Astrocyte (in vitro differentiated cells and primary cell): ENCODE measurements around the gene ETS1. TPM values are rescaled to one million over a fixed set of nuclear protein-coding genes. Genes with fewer than 3 reads are reported as not detected.

Experiments
- DNase-seq: peaks from one replicate; pipeline ENCODE4 v3.0.0-alpha.2; 2010; ENCODE audit warnings: low read depth
- FAIRE-seq: peaks from 2 replicates; lab custom pipeline; 2011; peaks lifted over from hg19 to GRCh38; lab: Jason Lieb, UNC
- H2AFZ ChIP-seq: 2 replicates; pipeline ENCODE4 v1.6.0; 2012; ENCODE audit warnings: low read depth, low read length, inconsistent platforms
- H3K27ac ChIP-seq: 2 replicates; pipeline ENCODE4 v1.5.1; 2011; ENCODE audit warnings: low read depth, low read length, inconsistent platforms
- H3K27me3 ChIP-seq: 2 replicates; pipeline ENCODE4 v1.6.0; 2011; ENCODE audit warnings: low read length, inconsistent platforms; ENCODE audit not compliant: insufficient read depth
- H3K36me3 ChIP-seq: 2 replicates; pipeline ENCODE4 v1.5.1; 2011; ENCODE audit warnings: low read length, inconsistent platforms; ENCODE audit not compliant: insufficient read depth
- H3K4me1 ChIP-seq: 2 replicates; pipeline ENCODE4 v1.5.1; 2011; ENCODE audit warnings: low read length, inconsistent platforms; ENCODE audit not compliant: insufficient read depth
- H3K4me2 ChIP-seq: 2 replicates; pipeline ENCODE4 v1.6.0; 2012; ENCODE audit warnings: low read length, inconsistent platforms
- H3K4me3 ChIP-seq: 2 replicates; pipeline ENCODE4 v1.5.1; 2011; ENCODE audit warnings: low read depth, mild to moderate bottlenecking, low read length, inconsistent platforms; ENCODE audit not compliant: insufficient read depth
- H3K79me2 ChIP-seq: 2 replicates; pipeline ENCODE4 v1.6.0; 2012; ENCODE audit warnings: mild to moderate bottlenecking, low read length, inconsistent platforms; ENCODE audit not compliant: insufficient read depth
- H3K9ac ChIP-seq: 2 replicates; pipeline ENCODE4 v1.6.0; 2012; ENCODE audit warnings: mild to moderate bottlenecking, low read length, inconsistent platforms
- H3K9me3 ChIP-seq: 2 replicates; pipeline ENCODE4 v1.5.1; 2012; ENCODE audit warnings: low read depth, mild to moderate bottlenecking, low read length, inconsistent platforms; ENCODE audit not compliant: insufficient read depth
- H4K20me1 ChIP-seq: 2 replicates; pipeline ENCODE4 v1.6.0; 2012; ENCODE audit warnings: low read length, inconsistent platforms; ENCODE audit not compliant: insufficient read depth
- H3K27ac Mint-ChIP-seq: one replicate; pipeline ENCODE4 v1.8.0; 2021; ENCODE audit warnings: mild to moderate bottlenecking, mixed read lengths; ENCODE audit not compliant: unreplicated experiment
- H3K27me3 Mint-ChIP-seq: one replicate; pipeline ENCODE4 v1.8.0; 2021; ENCODE audit warnings: low read depth, mixed read lengths; ENCODE audit not compliant: unreplicated experiment
- H3K36me3 Mint-ChIP-seq: one replicate; pipeline ENCODE4 v1.8.0; 2021; ENCODE audit warnings: low read depth, mixed read lengths; ENCODE audit not compliant: unreplicated experiment
- H3K4me1 Mint-ChIP-seq: one replicate; pipeline ENCODE4 v1.8.0; 2021; ENCODE audit warnings: low read depth, mixed read lengths; ENCODE audit not compliant: unreplicated experiment
- H3K4me3 Mint-ChIP-seq: one replicate; pipeline ENCODE4 v1.8.0; 2021; ENCODE audit warnings: mild to moderate bottlenecking, moderate library complexity, mixed read lengths; ENCODE audit not compliant: unreplicated experiment
- H3K9me3 Mint-ChIP-seq: one replicate; pipeline ENCODE4 v1.8.0; 2021; ENCODE audit warnings: mild to moderate bottlenecking, mixed read lengths; ENCODE audit not compliant: unreplicated experiment
- EZH2 ChIP-seq: IDR thresholded peaks from 2 replicates; pipeline ENCODE4 v1.6.1; 2012; ENCODE audit warnings: mild to moderate bottlenecking, low read length, inconsistent platforms; ENCODE audit not compliant: insufficient read depth
- total RNA-seq: library from RNA; stranded (reverse); gene quantifications from 2 replicates; pipeline ENCODE4 v1.2.1, GENCODE V29; 2021
- TF ChIP-seq, protein P1 (sequence below): IDR thresholded peaks from 2 replicates; pipeline ENCODE4 v1.5.1; 2011; ENCODE audit warnings: low read depth, mild to moderate bottlenecking, inconsistent platforms, low read length, moderate library complexity; ENCODE audit not compliant: insufficient read depth

Gene ETS1
- total RNA-seq, 1 donor from 2014 or later = 107 TPM

GRCh38 chr11:128511712-128512111, 75.6 kb downstream of the ETS1 start:
- no peaks in the 10 kb centered on the region for H3K9me3 ChIP-seq
- H3K79me2 ChIP-seq = peaks cover 93% of the 10 kb centered on the region
- FAIRE-seq = no peak
- no peak overlapping the region for H3K27ac ChIP-seq
- no peak for DNase-seq
- H3K4me2 ChIP-seq = no peak overlapping the region
- Mint-ChIP-seq H3K9me3 (no peaks in the 10 kb centered on the region), H3K27ac (no peak overlapping the region), H3K36me3 (peaks cover 10% of the 10 kb centered on the region), H3K4me3 (no peak overlapping the region), H3K27me3 (no peaks in the 10 kb centered on the region), H3K4me1 (peaks cover 68% of the 10 kb centered on the region)
- no peak overlapping the region for H2AFZ ChIP-seq
- TF ChIP-seq, protein P1, sequence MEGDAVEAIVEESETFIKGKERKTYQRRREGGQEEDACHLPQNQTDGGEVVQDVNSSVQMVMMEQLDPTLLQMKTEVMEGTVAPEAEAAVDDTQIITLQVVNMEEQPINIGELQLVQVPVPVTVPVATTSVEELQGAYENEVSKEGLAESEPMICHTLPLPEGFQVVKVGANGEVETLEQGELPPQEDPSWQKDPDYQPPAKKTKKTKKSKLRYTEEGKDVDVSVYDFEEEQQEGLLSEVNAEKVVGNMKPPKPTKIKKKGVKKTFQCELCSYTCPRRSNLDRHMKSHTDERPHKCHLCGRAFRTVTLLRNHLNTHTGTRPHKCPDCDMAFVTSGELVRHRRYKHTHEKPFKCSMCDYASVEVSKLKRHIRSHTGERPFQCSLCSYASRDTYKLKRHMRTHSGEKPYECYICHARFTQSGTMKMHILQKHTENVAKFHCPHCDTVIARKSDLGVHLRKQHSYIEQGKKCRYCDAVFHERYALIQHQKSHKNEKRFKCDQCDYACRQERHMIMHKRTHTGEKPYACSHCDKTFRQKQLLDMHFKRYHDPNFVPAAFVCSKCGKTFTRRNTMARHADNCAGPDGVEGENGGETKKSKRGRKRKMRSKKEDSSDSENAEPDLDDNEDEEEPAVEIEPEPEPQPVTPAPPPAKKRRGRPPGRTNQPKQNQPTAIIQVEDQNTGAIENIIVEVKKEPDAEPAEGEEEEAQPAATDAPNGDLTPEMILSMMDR = no peak
- TF ChIP-seq EZH2 = no peak
- H3K4me1 ChIP-seq = peaks cover 57% of the 10 kb centered on the region
- peaks cover 9% of the 10 kb centered on the region for H3K36me3 ChIP-seq
- H3K27me3 ChIP-seq = no peaks in the 10 kb centered on the region
- peaks cover 85% of the 10 kb centered on the region for H4K20me1 ChIP-seq
- H3K4me3 ChIP-seq = no peak overlapping the region
- no peak overlapping the region for H3K9ac ChIP-seq

DNA sequence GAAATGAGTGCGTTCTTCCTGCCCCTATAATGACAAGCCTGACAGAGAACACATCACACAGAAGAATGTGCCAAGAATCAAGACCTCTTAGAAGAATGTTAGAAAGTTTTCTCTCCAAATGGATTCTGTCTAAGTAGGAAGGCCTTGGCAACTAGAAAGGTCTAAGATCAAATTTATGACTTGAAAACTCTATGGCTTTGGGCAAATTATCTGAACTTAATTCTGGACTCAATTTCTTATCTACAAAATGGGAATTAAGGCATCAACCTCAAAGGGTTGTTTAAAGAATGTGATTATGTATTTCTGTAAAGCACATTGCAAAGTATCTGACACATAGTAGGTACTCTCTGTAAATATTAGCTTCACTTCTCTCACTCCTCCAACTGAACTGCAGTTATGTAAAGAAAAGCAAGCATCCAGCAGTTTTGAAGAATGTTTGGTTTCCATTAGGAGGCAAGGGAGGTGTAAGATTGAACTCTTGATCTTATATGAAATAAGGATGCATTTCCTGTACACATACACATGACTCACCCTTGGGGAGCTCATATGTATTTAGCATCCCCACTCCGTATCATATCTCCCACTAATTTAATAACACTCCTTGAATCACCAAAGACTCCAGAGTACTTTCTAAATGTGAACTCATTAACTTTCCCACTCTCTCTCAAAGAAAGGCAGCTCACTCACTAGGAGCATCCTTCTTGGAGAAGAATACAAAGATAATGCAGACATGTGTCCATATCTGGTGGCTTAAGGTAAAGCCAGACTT, 77.6 kb downstream of the ETS1 start:
- Mint-ChIP-seq H3K27ac (no peak overlapping the region), H3K27me3 (no peaks in the 10 kb centered on the region)
- H3K27ac ChIP-seq = peak overlapping the region; percentile 91

More for the DNA sequence above, 77.6 kb downstream of the ETS1 start:
- H3K9me3 ChIP-seq = no peaks in the 10 kb centered on the region
- no peak overlapping the region for H2AFZ ChIP-seq
- H3K27me3 ChIP-seq = no peaks in the 10 kb centered on the region
- H3K79me2 ChIP-seq = peaks cover 93% of the 10 kb centered on the region
- Mint-ChIP-seq H3K36me3 (peaks cover 16% of the 10 kb centered on the region), H3K9me3 (no peaks in the 10 kb centered on the region), H3K4me3 (no peak overlapping the region), H3K4me1 (peaks cover 69% of the 10 kb centered on the region)
- H4K20me1 ChIP-seq = peaks cover 70% of the 10 kb centered on the region
- no peak overlapping the region for H3K4me3 ChIP-seq
- TF ChIP-seq, protein P1 = no peak
- TF ChIP-seq EZH2 = no peak
- peak overlapping the region; percentile 2 for H3K9ac ChIP-seq
- FAIRE-seq (no peak), DNase-seq (no peak)
- H3K4me1 ChIP-seq = peaks cover 59% of the 10 kb centered on the region
- peak overlapping the region; percentile 82 for H3K4me2 ChIP-seq
- H3K36me3 ChIP-seq = peaks cover 9% of the 10 kb centered on the region
